HG03108 (cell line): Measurements from ENCODE around the gene DDX10.
"Not testable (repeated sequence)": the region's sequence is repeated elsewhere in the genome, so short reads cannot be mapped to it uniquely, and the experiment has no call there.

Experiments
- ATAC-seq: cut with Tn5 transposase; IDR thresholded peaks from one replicate; pipeline ENCODE4 v1.9.1; 2021; ENCODE audit warnings: moderate library complexity; ENCODE audit not compliant: unreplicated experiment

DDX10 gene

DNA sequence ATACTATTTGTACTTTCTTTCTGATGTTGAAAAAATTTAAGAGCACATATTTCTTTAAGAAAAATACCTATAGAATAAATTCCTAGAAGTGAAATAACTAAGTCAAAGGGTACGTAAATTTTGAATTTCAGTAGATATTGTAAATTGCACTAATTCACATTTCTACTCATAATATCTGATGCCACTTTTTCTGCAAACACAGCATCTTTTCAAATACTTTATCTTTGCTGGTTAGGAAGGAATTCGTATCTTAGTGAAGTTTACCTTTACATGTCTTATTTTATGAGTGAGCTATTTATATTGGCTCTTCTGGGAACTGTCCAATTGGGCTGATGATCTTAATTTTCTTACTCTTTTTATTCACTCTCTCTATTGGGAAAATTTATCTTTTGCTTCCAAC lies 148.2 kb downstream of the DDX10 start:
- no peak for ATAC-seq

DNA sequence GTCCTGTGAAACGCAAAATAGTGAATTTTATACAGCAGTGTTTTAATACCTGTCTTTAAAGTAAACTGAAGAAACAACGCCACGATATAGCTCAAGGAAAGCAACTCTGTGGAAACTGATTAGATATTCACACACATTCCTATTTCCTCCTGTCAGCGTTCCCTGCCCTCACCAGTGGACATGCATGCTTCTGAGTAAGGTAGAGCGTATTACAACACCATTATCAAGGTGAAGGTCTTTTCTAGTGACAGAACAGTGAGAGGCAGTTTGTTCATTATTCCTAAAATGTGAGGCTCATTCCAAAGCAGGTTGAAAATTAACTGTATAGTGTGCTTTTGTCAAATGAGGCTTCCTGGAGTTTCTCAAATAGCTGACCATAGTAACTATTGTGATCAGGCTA lies 153.1 kb downstream of the DDX10 start:
- no peak for ATAC-seq

DNA sequence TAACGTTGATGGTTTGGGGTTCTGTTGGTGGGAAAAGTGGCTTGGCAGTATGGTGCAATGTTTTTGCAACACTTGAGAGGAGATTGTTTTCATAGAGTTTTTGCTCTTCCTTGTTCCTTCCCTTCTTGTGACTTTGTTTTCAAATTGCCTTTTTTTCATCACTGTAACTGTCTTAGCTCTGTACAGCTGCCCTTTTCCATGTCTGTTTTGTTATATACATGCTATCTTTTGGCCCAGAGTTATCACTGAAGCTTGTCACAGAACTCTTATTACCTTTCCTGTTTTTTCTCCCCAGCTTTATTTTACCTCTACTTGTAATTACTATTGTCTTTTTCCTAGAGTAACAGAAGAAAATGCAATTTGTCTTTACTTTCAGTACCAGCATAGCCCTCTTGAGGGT lies 154.1 kb downstream of the DDX10 start:
- no peak for ATAC-seq

DNA sequence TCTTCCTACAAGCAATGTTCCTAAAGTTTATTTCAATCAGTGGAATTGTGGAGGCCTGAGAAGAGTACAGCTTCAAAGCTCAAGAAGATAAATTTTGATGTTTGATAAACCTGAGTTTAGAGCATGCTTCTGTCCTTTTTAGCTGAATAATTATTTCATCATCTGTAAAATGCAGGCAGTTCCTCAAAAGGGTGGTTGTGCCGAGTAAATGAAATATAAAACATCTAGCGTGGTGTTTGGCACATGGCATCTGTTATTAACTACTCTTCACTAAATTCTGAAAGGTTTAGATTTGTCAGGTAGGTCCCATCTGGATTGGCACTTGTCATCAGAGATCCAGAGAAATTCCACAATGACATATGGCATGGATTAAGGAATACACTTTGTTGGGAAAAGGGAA lies 155.1 kb downstream of the DDX10 start:
- no peak for ATAC-seq

DNA sequence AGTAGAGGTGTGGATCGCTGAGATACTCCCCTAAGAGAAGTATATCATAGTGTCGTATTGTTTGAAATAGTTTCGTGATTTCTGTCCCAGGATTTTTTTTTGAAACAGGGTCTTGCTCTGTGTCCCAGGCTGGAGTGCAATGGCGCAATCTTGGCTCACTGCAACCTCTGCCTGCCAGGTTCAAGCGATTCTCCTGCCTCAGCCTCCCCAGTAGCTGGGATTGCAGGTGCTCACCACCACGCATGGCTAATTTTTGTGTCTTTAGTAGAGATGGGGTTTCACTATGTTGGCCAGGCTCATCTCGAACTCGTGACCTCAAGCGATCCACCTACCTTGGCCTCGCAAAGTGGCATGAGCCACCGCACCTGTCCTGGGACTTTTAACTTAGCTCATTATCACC lies 159.1 kb downstream of the DDX10 start:
- ATAC-seq: not testable (repeated sequence)

DNA sequence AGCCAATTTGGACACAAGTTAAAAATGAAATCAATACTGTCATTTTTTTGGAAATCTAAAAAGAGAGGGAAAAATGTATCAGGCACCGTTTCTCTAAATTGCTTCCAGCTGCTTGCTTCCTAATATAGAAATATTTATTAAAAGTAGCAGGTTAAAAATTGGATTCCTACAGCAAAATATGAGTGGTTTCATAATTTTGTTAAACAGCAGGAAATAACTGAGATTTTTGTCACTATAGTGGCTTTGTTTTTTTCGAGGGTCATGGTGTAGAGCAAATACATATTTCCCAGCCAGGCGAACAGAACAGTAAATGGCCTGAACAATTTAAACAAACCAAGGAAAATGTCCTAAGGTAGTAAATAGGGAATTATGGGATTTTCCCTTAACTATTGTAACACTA lies 159.7 kb downstream of the DDX10 start:
- ATAC-seq: no peak

DNA sequence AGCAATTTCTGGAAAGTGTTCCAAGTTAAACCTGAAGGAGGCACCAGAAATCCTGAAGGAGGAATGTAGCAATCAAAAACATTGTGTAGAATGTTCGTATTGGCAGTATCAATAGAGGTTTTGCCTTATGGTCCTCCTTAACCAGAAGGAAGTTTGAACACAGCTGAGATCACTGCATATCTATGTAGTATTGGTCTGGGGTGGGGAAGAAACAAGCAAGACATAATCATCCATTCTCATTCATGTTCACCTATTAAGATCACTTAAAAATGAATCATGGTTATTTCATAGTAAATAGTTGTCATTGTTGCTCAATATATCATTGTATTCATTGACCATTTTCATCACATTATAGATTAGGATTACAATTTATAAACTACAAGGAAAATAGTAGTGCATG lies 160.5 kb downstream of the DDX10 start:
- ATAC-seq: no peak

DNA sequence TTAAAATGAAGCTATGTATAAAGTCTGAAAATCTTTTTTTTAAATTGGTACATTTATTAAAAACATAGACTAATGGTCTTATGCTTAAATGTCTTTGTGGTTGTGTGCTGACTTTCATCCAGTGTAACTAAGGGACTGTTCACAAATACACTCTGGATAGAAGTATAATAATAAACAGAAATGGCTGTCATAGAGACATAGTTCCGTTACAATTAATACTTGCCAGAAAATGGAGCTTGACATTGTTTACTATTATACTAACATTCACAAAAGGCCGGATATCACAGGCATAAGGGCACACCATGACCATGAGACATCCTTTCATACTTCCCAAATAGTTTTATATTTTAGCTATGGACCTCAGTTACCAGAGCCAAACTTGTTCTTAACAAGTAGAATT lies 161.3 kb downstream of the DDX10 start:
- no peak for ATAC-seq

DNA sequence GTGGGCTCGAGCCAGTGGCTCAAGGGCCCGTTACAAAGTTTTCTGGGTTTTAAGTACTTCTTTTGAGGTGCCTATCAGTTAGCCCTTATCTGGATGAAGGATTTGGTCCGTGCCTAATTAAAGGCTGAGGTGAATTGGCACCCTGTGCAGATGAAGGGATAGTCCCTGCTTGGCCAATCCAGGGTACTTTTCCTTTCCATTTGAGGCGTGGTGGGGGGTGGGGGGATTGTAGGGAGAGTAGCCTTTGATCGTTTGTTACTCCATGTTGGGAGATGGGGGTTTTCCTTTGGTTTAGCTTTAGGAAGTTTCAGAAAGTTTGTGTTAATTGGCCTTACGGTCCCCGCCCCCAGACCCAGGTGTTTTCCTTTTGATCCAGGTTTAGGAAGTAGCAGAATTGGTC lies 170.8 kb downstream of the DDX10 start:
- ATAC-seq: no peak

DNA sequence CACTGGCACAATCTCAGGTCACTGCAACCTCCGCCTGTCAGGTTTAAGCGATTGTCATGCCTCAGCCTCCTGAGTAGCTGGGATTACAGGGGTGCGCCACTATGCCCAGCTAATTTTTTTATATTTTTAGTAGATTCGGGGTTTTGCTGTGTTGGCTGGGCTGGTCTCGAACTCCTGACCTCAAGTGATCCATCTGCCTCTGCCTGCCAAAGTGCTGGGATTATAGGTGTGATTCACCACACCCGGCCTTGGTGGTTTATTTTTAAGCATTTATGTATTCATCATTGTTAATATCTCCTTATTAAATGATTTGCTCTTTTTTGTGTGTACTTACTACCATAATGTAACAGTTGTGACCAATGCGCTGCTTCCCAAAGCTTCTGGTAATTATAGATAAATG lies 171.7 kb downstream of the DDX10 start:
- no peak for ATAC-seq

DNA sequence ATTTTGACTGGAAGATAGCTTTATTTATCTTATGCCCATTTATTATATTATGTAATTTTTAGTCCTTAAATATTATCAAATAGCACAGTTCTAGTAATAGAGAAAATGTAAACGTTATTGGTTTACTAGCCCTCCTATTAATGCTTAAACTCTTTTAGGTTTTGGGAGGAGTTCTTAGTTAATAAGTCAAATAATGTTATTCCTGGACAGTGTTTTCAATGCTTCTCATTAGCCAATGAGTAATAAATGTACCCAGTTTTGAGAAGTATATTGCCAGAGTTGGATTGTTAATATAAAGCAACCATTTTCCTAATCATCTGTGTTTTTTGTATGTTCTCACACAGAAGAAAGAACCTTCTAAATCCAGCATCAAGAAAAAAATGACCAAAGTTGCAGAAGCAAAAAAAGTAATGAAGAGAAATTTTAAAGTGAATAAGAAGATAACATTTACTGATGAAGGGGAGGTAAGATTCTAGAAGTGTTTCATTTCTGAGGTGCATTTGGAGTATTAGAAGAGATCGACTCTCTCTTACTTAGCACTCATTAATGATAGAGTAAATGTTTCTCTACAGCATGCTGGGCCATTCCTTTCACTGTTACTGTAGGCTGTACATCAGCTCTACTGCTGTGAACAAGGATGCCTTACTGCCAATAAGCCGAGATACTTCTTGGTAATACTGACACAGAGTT lies 173.4 kb downstream of the DDX10 start:
- ATAC-seq: peak; percentile 12

DNA sequence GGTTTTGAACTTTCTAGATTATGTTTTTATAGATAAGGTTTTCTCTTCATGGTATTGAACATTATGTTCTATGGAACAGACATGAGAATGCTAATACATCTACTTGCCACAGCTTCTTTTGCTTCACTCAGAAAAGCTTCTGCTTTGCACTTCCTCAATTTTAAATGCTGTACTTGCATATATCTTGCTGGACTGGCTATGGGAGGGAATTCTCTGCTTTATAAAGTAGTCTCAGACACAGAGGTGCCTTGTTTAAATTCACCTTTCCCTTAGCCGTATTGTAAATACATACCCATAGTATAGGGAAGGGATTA lies 173.9 kb downstream of the DDX10 start:
- ATAC-seq: peak; percentile 46

DNA sequence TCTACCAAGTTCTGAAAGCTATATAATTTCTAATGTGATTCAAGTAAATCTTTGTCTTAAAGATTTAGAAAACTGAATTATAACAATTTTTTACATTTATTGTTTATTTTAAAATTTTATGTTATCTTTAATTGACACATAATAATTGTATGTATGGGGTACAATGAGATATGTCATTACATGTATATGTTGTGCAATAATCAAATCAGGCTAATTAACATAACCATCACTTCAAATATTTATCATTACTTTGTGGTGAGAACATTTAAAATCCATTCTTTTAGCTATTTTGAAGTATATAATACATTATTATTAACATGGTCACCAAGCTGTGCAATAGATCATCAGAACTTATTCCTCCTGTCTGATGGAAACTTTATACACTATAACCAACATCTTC lies 181.1 kb downstream of the DDX10 start:
- ATAC-seq: no peak

DNA sequence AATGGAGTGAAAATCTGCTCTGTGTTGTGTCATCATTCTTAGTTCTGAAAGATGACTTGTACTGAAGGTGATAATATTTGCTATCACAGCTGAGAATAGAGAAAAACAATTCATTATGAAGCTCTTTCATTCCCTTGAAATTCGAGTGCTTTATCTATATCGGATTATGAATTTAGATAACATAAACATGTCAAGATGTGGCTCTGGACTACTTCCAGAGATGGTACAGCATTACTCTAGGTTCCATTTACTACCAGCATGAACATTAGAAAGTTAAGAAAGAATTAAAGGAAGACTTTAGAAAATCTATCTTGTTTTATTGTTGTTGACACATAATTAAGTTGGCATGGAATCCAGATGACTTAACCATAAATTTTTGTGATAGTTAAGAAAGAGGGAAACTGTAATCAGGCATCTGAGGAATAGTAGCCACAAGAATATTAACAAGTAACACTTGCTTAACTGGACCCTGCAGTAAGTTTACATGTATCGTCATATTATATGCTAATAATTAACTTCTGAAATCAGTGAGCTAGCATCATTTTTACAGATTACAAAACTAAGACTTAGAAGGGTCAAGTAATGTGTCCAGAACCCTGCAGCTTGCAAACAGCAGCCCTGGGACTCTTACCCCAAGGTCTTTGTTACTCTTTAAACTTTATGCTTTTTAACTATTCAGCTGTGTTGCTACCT lies 182.6 kb downstream of the DDX10 start:
- no peak for ATAC-seq

DNA sequence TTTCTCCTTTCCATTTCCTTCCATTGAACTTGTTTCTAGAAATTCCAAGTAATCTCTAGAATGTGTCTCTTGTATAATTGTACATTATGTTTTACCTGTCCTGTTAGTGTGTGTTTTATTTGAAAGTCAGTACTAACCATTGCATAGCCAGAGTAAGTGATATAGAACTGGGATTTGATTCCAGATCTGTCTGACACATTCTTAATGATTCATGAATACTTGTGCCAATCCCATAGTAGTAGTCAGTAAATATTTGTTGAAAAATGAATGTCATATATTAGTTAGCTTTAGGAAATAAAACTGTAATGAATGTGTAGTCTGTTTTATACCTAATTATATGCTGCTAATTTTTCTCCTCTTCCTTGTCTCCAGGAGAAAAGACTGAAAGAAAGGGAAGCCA lies 186.9 kb downstream of the DDX10 start:
- no peak for ATAC-seq

DNA sequence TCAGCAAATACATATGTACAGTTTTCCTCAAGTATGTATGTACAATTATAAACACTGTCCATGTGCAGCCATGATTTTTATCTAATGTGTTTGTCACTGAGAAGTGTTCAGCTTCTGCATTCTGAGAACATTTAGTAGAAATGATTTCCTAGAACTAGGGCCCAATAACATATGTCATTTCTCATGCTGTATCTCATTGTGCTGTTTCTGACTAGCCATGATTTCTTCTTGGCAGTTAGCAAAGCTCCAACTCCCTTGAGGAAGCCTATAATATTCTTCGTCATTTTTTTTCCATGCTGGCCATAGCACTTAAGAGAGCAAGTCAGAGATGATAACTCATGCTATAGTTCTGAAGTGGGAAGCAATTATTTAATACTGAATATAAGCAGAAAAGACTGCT lies 187.8 kb downstream of the DDX10 start:
- ATAC-seq: no peak

DNA sequence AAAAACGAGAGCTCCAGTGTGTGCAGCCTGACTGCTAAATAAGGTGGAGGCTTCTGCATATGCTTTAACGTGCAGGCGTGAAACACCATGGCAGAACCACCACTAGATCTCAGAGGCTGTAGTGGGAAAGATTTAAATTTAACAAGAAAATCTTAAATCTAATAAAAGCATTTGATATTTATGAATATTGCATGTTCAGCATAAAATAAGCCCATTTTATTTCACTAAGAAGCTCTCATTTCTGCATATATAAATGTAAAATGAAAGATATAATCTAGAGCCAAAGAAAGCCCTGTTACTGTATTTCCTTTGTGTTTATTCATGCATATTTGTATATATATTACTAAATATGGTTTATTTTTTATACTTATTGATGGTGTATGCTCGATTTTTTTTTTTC lies 188.3 kb downstream of the DDX10 start:
- ATAC-seq: no peak

DNA sequence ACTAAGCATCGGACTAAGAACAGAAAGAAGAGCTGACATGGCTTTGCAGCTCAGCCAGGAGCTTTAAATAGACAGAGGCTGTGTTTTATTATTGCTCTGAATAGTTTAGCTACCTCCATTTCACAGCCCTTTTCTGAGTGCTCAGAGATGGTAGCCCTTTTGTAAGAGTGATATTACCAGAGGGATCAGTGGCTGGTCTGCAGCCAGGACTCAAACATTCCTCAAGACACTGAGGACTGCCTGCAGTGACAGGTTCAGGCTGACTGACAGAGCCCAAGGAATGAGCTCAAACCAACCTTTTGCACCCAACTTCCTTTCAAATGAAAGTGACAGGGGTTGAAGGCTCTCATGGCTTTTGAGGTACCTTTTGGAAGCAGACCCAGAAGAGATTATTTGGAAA lies 189.0 kb downstream of the DDX10 start:
- peak; percentile 36 for ATAC-seq

DNA sequence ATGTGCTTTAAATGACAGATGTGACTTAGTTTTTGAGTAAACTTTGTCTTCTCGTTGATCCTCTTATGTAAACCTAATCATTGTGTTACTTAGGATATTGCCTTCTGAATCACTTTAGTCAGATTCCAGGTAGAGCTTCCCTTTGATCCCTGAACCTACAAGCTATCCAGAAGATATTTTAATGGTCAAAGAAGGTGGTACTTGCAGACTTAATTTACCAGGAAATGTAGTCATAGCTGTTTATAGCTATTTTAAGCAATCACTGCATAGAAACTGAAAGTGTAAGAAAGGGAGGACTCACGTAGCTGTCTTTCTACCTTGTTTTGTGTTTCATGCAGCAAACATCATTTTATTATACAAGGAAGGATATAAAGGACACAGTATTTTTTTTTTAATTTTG lies 189.5 kb downstream of the DDX10 start:
- peak; percentile 95 for ATAC-seq

DNA sequence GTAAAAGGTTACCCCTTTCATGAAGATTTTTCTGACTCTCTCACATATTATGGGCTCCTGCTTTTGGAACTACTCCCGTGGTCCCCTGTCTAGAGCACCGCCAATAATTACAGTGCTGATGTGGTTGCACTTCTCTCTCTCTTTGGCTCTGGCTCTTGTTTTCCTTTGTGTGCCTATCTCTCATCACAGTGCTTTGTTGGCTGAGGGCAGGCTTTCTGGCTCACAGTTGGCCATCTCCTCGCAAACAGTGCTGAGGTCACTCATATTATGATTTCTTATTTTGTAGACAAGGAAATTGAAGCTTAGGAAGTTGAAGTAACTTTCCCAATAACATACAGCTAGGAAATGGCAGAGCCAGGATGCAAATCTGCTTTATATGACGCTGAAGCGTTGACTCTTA lies 192.5 kb downstream of the DDX10 start:
- ATAC-seq: no peak

DNA sequence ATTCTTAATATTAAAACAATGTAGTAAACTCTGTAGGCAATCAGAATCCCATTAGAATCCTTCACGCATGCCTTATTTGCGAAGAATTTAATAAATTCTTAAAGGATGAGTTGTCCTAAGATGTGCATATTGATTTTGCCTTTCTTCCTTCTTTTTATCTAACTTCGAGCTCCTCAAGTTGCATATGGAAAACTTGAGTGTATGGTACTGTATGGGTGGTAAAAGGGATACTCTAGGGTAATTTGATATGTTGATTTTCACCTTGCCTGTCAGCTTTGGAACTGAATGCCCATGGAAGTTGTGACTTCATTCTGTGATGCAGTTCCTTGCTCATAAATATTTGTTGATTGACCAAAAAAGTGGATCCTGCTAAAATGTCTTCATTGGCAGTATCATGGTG lies 193.8 kb downstream of the DDX10 start:
- no peak for ATAC-seq

DNA sequence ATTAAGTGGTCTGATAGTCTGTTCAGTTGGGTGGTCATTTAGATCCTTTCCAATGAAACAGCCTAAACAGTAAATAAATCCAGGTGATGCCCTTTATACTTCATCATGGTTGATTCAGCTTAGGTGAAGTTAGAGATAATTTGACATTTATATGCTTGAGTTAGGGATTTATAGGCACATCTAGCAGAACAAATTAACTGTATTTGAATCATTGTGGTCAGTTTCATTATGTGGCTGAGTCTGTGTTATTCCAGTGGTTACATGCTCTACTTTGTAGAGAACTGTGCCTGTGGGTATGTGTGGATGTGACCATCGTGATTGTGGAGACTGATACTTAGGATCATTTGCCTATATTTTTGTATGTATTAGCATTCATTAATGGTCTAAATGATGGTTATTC lies 194.6 kb downstream of the DDX10 start:
- ATAC-seq: no peak

DNA sequence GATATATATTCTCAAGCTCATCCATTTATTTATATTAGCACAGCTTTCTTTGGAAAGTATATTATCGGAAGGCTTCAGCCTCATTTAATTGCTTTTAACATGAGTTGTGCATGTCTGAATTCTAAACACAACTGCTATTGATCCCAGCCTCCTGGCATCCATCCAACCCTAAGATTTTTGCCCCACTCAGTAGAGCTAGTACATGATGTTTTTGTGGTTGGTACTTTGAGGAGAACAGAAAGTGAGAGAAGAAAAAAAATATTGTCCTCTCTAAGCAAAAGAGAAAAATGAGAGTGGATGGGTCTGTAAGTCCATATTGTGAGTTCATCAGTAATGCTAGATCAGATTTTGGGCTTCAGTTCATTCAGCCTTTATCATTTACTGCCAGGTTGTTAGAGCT lies 198.7 kb downstream of the DDX10 start:
- ATAC-seq: no peak
